Duodenal mucosa (tissue), 2 donors: Measurements from ENCODE around the gene MICAL3.

Experiments used
- H3K27ac ChIP-seq: one replicate; pipeline ENCODE4 v1.7.0; 2013; ENCODE audit warnings: low read depth, low read length
- H3K27me3 ChIP-seq, 2 donors: one replicate each; pipeline ENCODE4 v1.7.0; 2013; ENCODE audit warnings: low read length in 2 of 2, control low read depth in 1 of 2; ENCODE audit not compliant: insufficient read depth in 2 of 2, control insufficient read depth in 1 of 2
- H3K36me3 ChIP-seq, 2 donors: one replicate each; pipeline ENCODE4 v1.7.0; 2013; ENCODE audit warnings: low read length in 2 of 2, control low read depth in 1 of 2; ENCODE audit not compliant: insufficient read depth in 2 of 2, control insufficient read depth in 1 of 2
- H3K4me1 ChIP-seq, 2 donors: one replicate each; pipeline ENCODE4 v1.7.0; 2013; ENCODE audit warnings: low read length in 2 of 2, control low read depth in 1 of 2; ENCODE audit not compliant: insufficient read depth in 2 of 2, control insufficient read depth in 1 of 2
- H3K4me3 ChIP-seq, 2 donors: one replicate each; pipeline ENCODE4 v1.7.0; 2013; ENCODE audit warnings: low read length in 2 of 2, low read depth in 1 of 2
- H3K9ac ChIP-seq, 2 donors: one replicate each; pipeline ENCODE4 v1.7.0; 2013; ENCODE audit warnings: low read length in 2 of 2, low read depth in 1 of 2
- H3K9me3 ChIP-seq, 2 donors: one replicate each; pipeline ENCODE4 v1.7.0; 2013; ENCODE audit warnings: low read length in 2 of 2, control low read depth in 1 of 2; ENCODE audit not compliant: control insufficient read depth in 1 of 2

The MICAL3 gene

DNA sequence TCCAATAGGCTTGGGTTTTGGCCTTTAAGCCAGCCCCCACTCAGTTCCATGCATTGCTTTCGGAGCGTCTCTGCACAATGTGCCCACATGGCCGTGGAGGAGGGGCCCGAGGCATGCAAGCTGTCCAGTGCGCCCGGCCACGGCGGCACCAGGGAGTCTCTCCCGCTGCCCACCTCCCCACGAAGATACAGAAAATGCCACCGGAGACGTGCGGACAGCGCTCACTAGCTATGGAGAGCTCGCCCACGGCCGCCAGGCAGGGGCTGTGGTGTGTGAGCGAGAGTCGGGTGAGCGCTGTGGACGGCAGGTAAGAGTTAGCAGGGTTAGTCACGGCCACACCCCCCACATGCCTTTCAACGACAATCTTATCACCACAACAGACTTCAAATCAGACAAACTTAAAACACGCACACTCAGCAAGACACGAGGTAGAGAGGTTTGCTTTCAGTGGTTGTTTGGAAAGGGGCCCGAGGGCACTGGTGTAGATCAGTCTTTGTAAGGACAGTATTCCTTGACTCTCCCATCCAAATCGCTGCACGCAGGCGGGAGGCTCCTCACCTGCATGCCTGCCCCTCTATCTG lies 231.4 kb downstream of the MICAL3 start:
- Histone ChIP-seq H3K4me3 (no peak overlapping the region), H3K36me3 (peaks cover 19 to 44% of the 10 kb centered on the region in 2 donors), H3K27me3 (no peaks in the 10 kb centered on the region), H3K9ac (no peak overlapping the region), H3K4me1 (no peaks in the 10 kb centered on the region), H3K27ac (no peak overlapping the region), H3K9me3 (no peaks in the 10 kb centered on the region)

DNA sequence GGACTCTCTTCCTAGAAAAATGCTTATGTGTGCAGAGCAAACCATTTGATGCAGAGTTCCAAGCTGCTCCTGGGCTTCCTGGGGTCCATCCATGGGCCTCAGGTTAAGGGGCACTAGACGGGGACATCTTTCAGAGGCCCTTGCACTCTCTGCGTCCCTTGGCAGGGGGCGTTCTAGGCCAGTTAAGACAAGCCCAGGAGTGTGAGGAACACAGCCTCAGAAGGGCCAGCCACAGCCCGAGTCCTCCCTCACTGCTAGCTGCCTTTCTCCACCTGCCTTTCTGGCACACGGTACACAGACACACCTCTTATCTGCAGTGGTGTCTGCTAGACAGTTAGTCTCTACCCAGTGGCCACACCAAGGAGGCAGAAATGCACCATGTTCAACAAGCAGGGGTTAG lies 232.1 kb downstream of the MICAL3 start:
- no peaks in the 10 kb centered on the region for H3K27me3 ChIP-seq
- no peaks in the 10 kb centered on the region for H3K9me3 ChIP-seq
- H3K27ac ChIP-seq, result no peak overlapping the region
- no peak overlapping the region for H3K4me3 ChIP-seq
- H3K36me3 ChIP-seq, result peaks cover 19 to 44% of the 10 kb centered on the region in 2 donors
- no peak overlapping the region for H3K9ac ChIP-seq
- peaks cover under 1 to 3% of the 10 kb centered on the region in 2 donors for H3K4me1 ChIP-seq

- Histone ChIP-seq H3K27ac (no peak overlapping the region), H3K4me1 (peaks cover 11 to 13% of the 10 kb centered on the region in 2 donors), H3K9me3 (no peaks in the 10 kb centered on the region), H3K36me3 (peaks cover 19 to 40% of the 10 kb centered on the region in 2 donors), H3K4me3 (no peak overlapping the region), H3K9ac (no peak overlapping the region), H3K27me3 (no peaks in the 10 kb centered on the region)
Measured at GRCh38 chr22:17791196-17791595, 233.2 kb downstream of the MICAL3 start.

GRCh38 chr22:17789379-17790200 lies 234.8 kb downstream of the MICAL3 start:
- H3K9me3 ChIP-seq, result no peaks in the 10 kb centered on the region
- no peaks in the 10 kb centered on the region for H3K27me3 ChIP-seq
- peaks cover 11 to 13% of the 10 kb centered on the region in 2 donors for H3K4me1 ChIP-seq
- no peak overlapping the region for H3K4me3 ChIP-seq
- no peak overlapping the region for H3K9ac ChIP-seq
- H3K27ac ChIP-seq, result no peak overlapping the region
- peaks cover 19 to 40% of the 10 kb centered on the region in 2 donors for H3K36me3 ChIP-seq

- no peaks in the 10 kb centered on the region for H3K27me3 ChIP-seq
- no peaks in the 10 kb centered on the region for H3K9me3 ChIP-seq
- H3K36me3 ChIP-seq, result peaks cover 19 to 40% of the 10 kb centered on the region in 2 donors
- peaks cover 11 to 13% of the 10 kb centered on the region in 2 donors for H3K4me1 ChIP-seq
- H3K27ac ChIP-seq, result no peak overlapping the region
- no peak overlapping the region for H3K9ac ChIP-seq
- no peak overlapping the region for H3K4me3 ChIP-seq
Measured at GRCh38 chr22:17788528-17789378, 235.6 kb downstream of the MICAL3 start.

- Histone ChIP-seq H3K27me3 (no peaks in the 10 kb centered on the region), H3K4me1 (peaks cover 15% of the 10 kb centered on the region in 2 donors), H3K27ac (no peak overlapping the region), H3K9me3 (no peaks in the 10 kb centered on the region), H3K9ac (no peak overlapping the region), H3K36me3 (peaks cover 19 to 40% of the 10 kb centered on the region in 2 donors), H3K4me3 (no peak overlapping the region)
Measured at GRCh38 chr22:17787716-17788330, 236.5 kb downstream of the MICAL3 start.

DNA sequence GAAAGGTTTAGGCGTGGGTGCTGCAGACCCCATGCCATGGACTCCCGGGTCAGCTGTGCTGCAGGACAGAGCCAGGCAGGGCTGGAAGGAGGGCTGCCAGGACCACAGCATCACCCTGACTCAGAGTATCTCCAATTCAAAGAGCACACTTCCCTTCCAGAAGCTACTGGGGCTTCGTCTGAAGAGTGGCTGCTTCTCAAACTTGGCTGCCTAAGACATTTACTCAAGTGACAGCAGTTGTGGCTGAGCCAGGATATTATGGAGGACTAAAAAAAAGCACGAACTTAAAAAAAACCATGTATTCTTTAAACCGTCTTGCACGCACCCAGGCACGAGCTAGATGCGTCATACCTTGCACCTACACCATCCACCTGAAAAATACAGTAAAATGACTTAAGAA lies 237.1 kb downstream of the MICAL3 start:
- H3K9ac ChIP-seq, result peak overlapping the region in 1 of 2 donors; percentile 43
- peaks cover 19 to 20% of the 10 kb centered on the region in 2 donors for H3K4me1 ChIP-seq
- H3K36me3 ChIP-seq, result peaks cover 19 to 35% of the 10 kb centered on the region in 2 donors
- H3K27ac ChIP-seq, result no peak overlapping the region
- no peak overlapping the region for H3K4me3 ChIP-seq
- H3K27me3 ChIP-seq, result no peaks in the 10 kb centered on the region
- no peaks in the 10 kb centered on the region for H3K9me3 ChIP-seq

DNA sequence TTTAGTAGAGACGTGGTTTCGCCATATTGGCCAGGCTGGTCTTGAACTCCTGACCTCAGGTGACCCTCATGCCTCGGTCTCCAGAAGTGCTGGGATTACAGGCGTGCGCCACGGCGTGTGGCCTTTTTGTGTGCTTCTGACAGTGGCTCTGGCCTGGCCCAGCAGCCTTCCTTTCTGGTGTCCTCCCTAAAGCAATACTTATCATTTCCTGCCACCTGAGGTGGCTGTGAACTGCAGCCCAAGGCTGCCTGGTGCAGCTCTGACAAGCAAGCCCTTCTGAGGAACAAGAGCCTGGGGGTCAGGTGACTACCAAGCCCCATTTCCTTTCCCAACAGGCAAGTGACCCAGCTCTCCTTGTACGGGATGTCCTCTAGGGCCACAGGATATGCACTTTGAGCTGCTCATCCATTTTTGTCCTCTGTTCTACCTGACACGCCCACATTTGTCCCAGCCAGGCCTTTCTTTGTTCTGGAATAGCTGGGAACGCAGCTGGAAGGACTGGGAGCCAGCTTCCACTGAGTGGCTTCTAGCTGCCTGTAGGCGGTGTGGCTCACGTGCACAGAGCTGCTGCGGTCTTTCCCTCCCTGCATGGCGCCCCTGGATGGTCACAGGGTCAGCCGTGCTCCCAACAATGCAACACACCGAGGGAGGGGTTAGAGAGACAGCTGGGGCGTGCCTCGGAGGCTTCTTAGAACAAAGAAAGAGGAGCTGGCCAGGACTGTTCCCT lies 237.8 kb downstream of the MICAL3 start:
- no peaks in the 10 kb centered on the region for H3K27me3 ChIP-seq
- H3K9me3 ChIP-seq, result no peaks in the 10 kb centered on the region
- no peak overlapping the region for H3K4me3 ChIP-seq
- peaks cover 23 to 25% of the 10 kb centered on the region in 2 donors for H3K4me1 ChIP-seq
- H3K27ac ChIP-seq, result no peak overlapping the region
- H3K36me3 ChIP-seq, result peaks cover 19 to 32% of the 10 kb centered on the region in 2 donors
- H3K9ac ChIP-seq, result peak overlapping the region in 1 of 2 donors; percentile 43
